HL-60 (cell line): ENCODE results near the gene PIAS4.

ENCODE experiments used
- DNase-seq, 2 experiments: peaks; one replicate each; pipeline ENCODE4 v3.0.0-alpha.2; 2010 to 2020; ENCODE audit warnings: low read depth in 1 of 2, low spot score in 1 of 2
- H3K27ac ChIP-seq: fragments of 250-450 bp; sonication (Bioruptor Pico); replicated peaks from 2 replicates; pipeline ENCODE4 v1.5.1; 2020; ENCODE audit warnings: mild to moderate bottlenecking, moderate library complexity
- H3K27me3 ChIP-seq: fragments of 250-450 bp; sonication (Bioruptor Pico); 2 replicates; pipeline ENCODE4 v1.5.1; 2021; ENCODE audit warnings: mild to moderate bottlenecking, moderate library complexity; ENCODE audit not compliant: insufficient read depth, poor library complexity, severe bottlenecking
- H3K4me3 ChIP-seq: replicated peaks from 2 replicates; pipeline ENCODE4 v1.5.1; 2011; ENCODE audit warnings: mild to moderate bottlenecking, control low read depth, low read length; ENCODE audit not compliant: insufficient read depth
- GABPA ChIP-seq: IDR thresholded peaks from 2 replicates; pipeline ENCODE4 v1.6.1; 2012; ENCODE audit warnings: low read depth
- POLR2AphosphoS5 ChIP-seq: IDR thresholded peaks from 2 replicates; pipeline ENCODE4 v1.6.1; 2012; ENCODE audit warnings: low read depth
- SPI1 ChIP-seq: IDR thresholded peaks from 2 replicates; pipeline ENCODE4 v1.6.1; 2012; ENCODE audit warnings: low read depth, mild to moderate bottlenecking, borderline replicate concordance
- TF ChIP-seq, protein P1 (sequence below): IDR thresholded peaks from one replicate; pipeline ENCODE4 v1.5.1; 2011; ENCODE audit warnings: low read length, control low read depth, inconsistent platforms; ENCODE audit not compliant: insufficient read depth
- TF ChIP-seq, protein P2 (sequence below): IDR thresholded peaks from 2 replicates; pipeline ENCODE4 v1.6.1; 2012; ENCODE audit warnings: low read depth; ENCODE audit not compliant: insufficient replicate concordance

Gene PIAS4

DNA sequence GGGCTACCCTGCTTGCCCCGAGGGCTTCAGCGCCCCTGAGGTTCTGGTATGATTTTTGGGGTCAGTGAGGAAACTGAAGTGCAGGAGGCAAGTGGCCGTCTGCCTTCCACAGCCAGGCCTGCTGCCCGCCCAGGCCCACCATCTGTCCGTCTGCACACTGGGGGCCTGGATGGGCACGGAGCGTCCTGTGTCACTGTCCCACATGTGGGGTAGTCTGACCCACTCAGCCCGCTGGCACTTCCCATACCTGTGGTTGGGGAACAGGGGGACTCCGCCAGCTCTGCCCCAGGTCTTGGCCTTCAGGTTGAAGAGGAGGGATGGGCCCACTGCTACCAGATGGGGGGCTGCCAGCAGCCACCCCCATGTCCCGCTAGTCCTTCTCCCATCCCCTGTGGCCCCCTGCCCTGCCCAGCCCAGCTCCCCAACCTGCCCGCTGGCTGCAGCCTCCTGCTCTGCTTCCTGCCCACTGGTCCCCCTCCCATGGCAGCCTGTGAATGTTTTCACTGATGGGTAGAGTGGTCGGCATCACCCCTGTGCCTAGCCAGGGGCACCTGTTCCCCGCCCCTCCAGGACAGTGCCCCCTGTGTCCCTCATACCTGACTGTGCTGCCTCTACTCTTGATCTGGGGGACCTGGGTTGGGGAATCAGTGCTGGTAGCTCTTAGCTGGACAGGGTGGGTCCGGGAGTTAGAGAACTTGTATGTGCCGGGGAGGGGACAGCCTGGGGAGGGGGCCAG lies 9.5 kb downstream of the PIAS4 start:
- Histone ChIP-seq H3K27ac (no peak overlapping the region), H3K4me3 (no peak overlapping the region), H3K27me3 (no peaks in the 10 kb centered on the region)
- no peak for DNase-seq
- no peak for TF ChIP-seq SPI1
- TF ChIP-seq, protein P1, sequence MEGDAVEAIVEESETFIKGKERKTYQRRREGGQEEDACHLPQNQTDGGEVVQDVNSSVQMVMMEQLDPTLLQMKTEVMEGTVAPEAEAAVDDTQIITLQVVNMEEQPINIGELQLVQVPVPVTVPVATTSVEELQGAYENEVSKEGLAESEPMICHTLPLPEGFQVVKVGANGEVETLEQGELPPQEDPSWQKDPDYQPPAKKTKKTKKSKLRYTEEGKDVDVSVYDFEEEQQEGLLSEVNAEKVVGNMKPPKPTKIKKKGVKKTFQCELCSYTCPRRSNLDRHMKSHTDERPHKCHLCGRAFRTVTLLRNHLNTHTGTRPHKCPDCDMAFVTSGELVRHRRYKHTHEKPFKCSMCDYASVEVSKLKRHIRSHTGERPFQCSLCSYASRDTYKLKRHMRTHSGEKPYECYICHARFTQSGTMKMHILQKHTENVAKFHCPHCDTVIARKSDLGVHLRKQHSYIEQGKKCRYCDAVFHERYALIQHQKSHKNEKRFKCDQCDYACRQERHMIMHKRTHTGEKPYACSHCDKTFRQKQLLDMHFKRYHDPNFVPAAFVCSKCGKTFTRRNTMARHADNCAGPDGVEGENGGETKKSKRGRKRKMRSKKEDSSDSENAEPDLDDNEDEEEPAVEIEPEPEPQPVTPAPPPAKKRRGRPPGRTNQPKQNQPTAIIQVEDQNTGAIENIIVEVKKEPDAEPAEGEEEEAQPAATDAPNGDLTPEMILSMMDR: no peak
- TF ChIP-seq POLR2AphosphoS5: no peak
- TF ChIP-seq, protein P2, sequence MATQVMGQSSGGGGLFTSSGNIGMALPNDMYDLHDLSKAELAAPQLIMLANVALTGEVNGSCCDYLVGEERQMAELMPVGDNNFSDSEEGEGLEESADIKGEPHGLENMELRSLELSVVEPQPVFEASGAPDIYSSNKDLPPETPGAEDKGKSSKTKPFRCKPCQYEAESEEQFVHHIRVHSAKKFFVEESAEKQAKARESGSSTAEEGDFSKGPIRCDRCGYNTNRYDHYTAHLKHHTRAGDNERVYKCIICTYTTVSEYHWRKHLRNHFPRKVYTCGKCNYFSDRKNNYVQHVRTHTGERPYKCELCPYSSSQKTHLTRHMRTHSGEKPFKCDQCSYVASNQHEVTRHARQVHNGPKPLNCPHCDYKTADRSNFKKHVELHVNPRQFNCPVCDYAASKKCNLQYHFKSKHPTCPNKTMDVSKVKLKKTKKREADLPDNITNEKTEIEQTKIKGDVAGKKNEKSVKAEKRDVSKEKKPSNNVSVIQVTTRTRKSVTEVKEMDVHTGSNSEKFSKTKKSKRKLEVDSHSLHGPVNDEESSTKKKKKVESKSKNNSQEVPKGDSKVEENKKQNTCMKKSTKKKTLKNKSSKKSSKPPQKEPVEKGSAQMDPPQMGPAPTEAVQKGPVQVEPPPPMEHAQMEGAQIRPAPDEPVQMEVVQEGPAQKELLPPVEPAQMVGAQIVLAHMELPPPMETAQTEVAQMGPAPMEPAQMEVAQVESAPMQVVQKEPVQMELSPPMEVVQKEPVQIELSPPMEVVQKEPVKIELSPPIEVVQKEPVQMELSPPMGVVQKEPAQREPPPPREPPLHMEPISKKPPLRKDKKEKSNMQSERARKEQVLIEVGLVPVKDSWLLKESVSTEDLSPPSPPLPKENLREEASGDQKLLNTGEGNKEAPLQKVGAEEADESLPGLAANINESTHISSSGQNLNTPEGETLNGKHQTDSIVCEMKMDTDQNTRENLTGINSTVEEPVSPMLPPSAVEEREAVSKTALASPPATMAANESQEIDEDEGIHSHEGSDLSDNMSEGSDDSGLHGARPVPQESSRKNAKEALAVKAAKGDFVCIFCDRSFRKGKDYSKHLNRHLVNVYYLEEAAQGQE: no peak
- no peak for TF ChIP-seq GABPA

DNA sequence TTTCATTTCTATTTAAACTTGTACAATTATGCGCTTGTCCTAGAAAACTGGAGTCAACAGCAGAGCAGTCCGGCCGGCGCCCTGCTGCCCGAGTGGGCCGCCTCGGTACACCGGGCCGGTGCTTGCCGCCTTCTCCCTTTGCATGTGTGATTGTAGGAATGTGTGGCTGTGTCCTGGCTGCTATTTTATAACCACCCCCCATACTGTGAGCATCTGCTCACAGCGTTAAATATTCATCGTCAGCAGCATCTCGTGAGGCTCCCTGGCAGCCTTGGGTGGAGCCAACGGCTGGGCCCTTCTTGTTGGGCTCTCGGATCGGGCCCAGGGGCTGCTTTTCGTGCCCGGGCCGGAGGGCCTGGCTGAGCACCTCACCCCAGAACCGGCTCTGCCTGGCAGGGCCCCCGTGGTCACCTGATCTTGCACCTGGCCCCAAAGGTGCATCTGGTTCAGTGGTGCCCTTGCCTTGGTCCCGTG lies 10.6 kb downstream of the PIAS4 start:
- DNase-seq: no peak
- no peak for TF ChIP-seq POLR2AphosphoS5
- TF ChIP-seq, protein P2: no peak
- no peak for TF ChIP-seq GABPA
- TF ChIP-seq SPI1: no peak
- TF ChIP-seq, protein P1: no peak
- Histone ChIP-seq H3K27me3 (no peaks in the 10 kb centered on the region), H3K4me3 (no peak overlapping the region), H3K27ac (no peak overlapping the region)

DNA sequence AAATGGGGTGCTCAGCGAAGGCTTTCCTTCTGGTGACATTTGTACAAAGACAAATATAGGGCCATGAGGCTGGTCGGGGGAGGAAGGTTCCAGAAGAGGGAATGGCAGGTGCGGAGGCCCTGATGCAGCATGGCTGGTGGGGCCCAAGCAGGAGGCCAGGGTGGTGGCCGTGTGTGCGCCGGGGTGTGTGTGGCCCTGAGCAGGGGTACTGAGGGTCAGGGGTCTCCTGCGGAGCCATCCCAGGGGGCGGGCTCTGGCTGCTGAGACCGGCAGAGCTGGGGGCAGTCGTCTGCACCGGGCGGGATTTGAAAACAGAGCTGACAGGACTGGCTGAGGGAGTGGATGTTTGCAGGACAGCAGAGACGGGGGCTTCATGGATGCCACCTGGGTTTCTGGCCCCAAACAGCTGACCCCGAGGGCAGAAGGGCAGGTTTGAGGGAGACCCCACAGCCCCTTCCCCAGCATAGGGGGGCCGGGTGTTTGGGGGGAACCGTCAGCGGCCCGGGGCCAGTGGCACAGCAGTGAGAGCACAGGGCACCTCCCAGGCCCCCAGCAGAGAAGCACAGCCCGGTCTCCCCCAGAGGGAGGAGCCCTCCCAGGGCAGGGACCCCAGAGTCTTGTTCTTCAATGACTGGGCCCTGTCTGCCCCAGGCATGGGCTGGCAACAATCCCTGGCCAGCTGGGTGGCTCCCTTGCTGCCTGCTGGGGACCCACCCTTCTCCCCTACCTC lies 11.4 kb downstream of the PIAS4 start:
- no peak overlapping the region for H3K4me3 ChIP-seq
- H3K27ac ChIP-seq: no peak overlapping the region
- no peak for DNase-seq
- TF ChIP-seq SPI1 (no peak), POLR2AphosphoS5 (no peak), GABPA (no peak)
- TF ChIP-seq, protein P2: no peak
- TF ChIP-seq, protein P1: no peak
- no peaks in the 10 kb centered on the region for H3K27me3 ChIP-seq
